Mesendoderm (in vitro differentiated cells): ENCODE data around the gene SYT17.

Experiments used
- DNase-seq: peaks from one replicate; pipeline ENCODE4 v3.0.0; 2013
- H2AK5ac ChIP-seq: 2 replicates; pipeline ENCODE4 v1.6.1; 2013; ENCODE audit warnings: low read length, inconsistent platforms
- H2BK120ac ChIP-seq: 2 replicates; pipeline ENCODE4 v1.6.1; 2013; ENCODE audit warnings: low read depth, mild to moderate bottlenecking, low read length, moderate library complexity, mixed read lengths
- H2BK15ac ChIP-seq: replicated peaks from 2 replicates; pipeline ENCODE4 v1.6.1; 2013; ENCODE audit warnings: low read depth, mild to moderate bottlenecking, moderate library complexity
- H2BK5ac ChIP-seq: 2 replicates; pipeline ENCODE4 v1.6.1; 2013; ENCODE audit warnings: low read length, inconsistent platforms
- H3K18ac ChIP-seq: 2 replicates; pipeline ENCODE4 v1.6.1; 2013; ENCODE audit warnings: mild to moderate bottlenecking, low read length, mixed read lengths
- H3K23ac ChIP-seq: one replicate; pipeline ENCODE4 v1.6.1; 2013; ENCODE audit warnings: low read length
- H3K27ac ChIP-seq: 2 replicates; pipeline ENCODE4 v1.5.1; 2013; ENCODE audit warnings: low read depth, mild to moderate bottlenecking, inconsistent platforms, low read length, moderate library complexity
- H3K27me3 ChIP-seq: 2 replicates; pipeline ENCODE4 v1.6.1; 2013; ENCODE audit warnings: low read length, control low read depth, mild to moderate bottlenecking, inconsistent platforms; ENCODE audit not compliant: insufficient read depth, poor library complexity
- H3K36me3 ChIP-seq: 2 replicates; pipeline ENCODE4 v1.6.1; 2013; ENCODE audit warnings: low read length, inconsistent platforms; ENCODE audit not compliant: control insufficient read depth, insufficient read depth
- H3K4ac ChIP-seq: one replicate; pipeline ENCODE4 v1.6.1; 2013; ENCODE audit warnings: low read depth, mild to moderate bottlenecking, low read length, moderate library complexity
- H3K4me1 ChIP-seq: 2 replicates; pipeline ENCODE4 v1.6.1; 2013; ENCODE audit warnings: low read depth, low read length, inconsistent platforms; ENCODE audit not compliant: control insufficient read depth
- H3K4me2 ChIP-seq: 2 replicates; pipeline ENCODE4 v1.6.1; 2013; ENCODE audit warnings: low read length
- H3K4me3 ChIP-seq: 2 replicates; pipeline ENCODE4 v1.5.1; 2013; ENCODE audit warnings: mild to moderate bottlenecking, low read length
- H3K56ac ChIP-seq: one replicate; pipeline ENCODE4 v1.6.1; 2013; ENCODE audit warnings: low read length
- H3K79me1 ChIP-seq: 2 replicates; pipeline ENCODE4 v1.6.1; 2013; ENCODE audit warnings: low read length, inconsistent platforms
- H3K79me2 ChIP-seq: 2 replicates; pipeline ENCODE4 v1.6.1; 2013; ENCODE audit warnings: mild to moderate bottlenecking, low read length; ENCODE audit not compliant: control insufficient read depth, insufficient read depth
- H3K9ac ChIP-seq: 2 replicates; pipeline ENCODE4 v1.6.1; 2013; ENCODE audit warnings: low read length, inconsistent platforms
- H4K5ac ChIP-seq: one replicate; pipeline ENCODE4 v1.6.1; 2013; ENCODE audit warnings: low read length
- H4K8ac ChIP-seq: one replicate; pipeline ENCODE4 v1.6.1; 2013; ENCODE audit warnings: low read depth, mild to moderate bottlenecking, control low read depth, low read length, moderate library complexity
- WGBS: extraction: QIAGEN DNeasy Blood & Tissue Kit; methylation state at CpG from one replicate; pipeline ENCODE4 v1.1.7; 2013; ENCODE audit warnings: low lambda C conversion rate, missing lambda C conversion rate; ENCODE audit not compliant: insufficient coverage; ENCODE audit errors: extremely low coverage; 5-methylcytosine and 5-hydroxymethylcytosine counted together

The SYT17 gene

GRCh38 chr16:19131825-19132218, 36.2 kb upstream of the SYT17 start:
- H3K4ac ChIP-seq, result peak overlapping the region; percentile 60
- no peaks in the 10 kb centered on the region for H3K27me3 ChIP-seq
- H3K79me1 ChIP-seq, result no peaks in the 10 kb centered on the region
- H3K36me3 ChIP-seq, result no peaks in the 10 kb centered on the region
- no peak overlapping the region for H3K18ac ChIP-seq
- H2BK5ac ChIP-seq, result peak overlapping the region; percentile 38
- H2AK5ac ChIP-seq, result peak overlapping the region; percentile 48
- peak overlapping the region; percentile 57 for H3K23ac ChIP-seq
- no peak overlapping the region for H3K9ac ChIP-seq
- peaks cover 23% of the 10 kb centered on the region for H3K4me1 ChIP-seq
- no peak overlapping the region for H3K56ac ChIP-seq
- H2BK120ac ChIP-seq, result no peak overlapping the region
- no peak overlapping the region for H3K4me2 ChIP-seq
- H3K27ac ChIP-seq, result no peak overlapping the region
- DNase-seq, result peak; percentile 60
- no peaks in the 10 kb centered on the region for H3K79me2 ChIP-seq
- no peak overlapping the region for H3K4me3 ChIP-seq
- no peak overlapping the region for H4K8ac ChIP-seq
- H2BK15ac ChIP-seq, result no peak overlapping the region
- H4K5ac ChIP-seq, result no peak overlapping the region

DNA sequence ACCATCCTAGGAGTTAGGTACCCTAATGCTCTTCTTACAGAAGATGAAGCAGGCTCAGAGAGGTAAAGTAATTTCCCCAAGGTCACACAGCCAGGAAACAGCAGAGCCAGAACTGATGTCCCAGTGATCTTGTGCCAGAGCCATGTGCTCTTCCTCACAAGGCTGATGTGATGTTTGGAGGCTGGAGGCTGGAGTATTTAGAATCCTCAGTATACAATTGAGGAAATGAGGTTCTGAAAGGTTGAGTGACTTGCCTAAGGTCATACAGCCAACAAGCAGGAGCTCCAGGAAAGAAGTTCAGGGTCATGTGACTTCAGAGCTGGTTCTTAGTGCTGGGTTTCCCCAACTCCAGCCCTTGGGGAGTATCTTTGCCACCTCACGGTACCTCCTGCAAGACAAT, 35.8 kb upstream of the SYT17 start:
- no peak overlapping the region for H3K27ac ChIP-seq
- peak overlapping the region; percentile 57 for H3K23ac ChIP-seq
- peak overlapping the region; percentile 65 for H2AK5ac ChIP-seq
- H3K4ac ChIP-seq, result no peak overlapping the region
- H3K4me1 ChIP-seq, result peaks cover 23% of the 10 kb centered on the region
- H3K36me3 ChIP-seq, result no peaks in the 10 kb centered on the region
- DNase-seq, result no peak
- no peak overlapping the region for H4K8ac ChIP-seq
- H3K4me2 ChIP-seq, result no peak overlapping the region
- H3K4me3 ChIP-seq, result no peak overlapping the region
- H2BK120ac ChIP-seq, result no peak overlapping the region
- no peak overlapping the region for H3K56ac ChIP-seq
- H3K79me1 ChIP-seq, result no peaks in the 10 kb centered on the region
- peak overlapping the region; percentile 37 for H2BK5ac ChIP-seq
- no peak overlapping the region for H2BK15ac ChIP-seq
- no CpG with 5 or more reads among the region's 1 CpG for WGBS
- H3K27me3 ChIP-seq, result no peaks in the 10 kb centered on the region
- no peak overlapping the region for H3K18ac ChIP-seq
- no peaks in the 10 kb centered on the region for H3K79me2 ChIP-seq
- no peak overlapping the region for H3K9ac ChIP-seq
- H4K5ac ChIP-seq, result no peak overlapping the region

GRCh38 chr16:19132898-19133297, 35.1 kb upstream of the SYT17 start:
- Histone ChIP-seq H2BK15ac (no peak overlapping the region), H4K5ac (no peak overlapping the region), H3K23ac (no peak overlapping the region), H3K27me3 (no peaks in the 10 kb centered on the region), H3K4me2 (no peak overlapping the region), H3K4me3 (no peak overlapping the region), H2BK120ac (no peak overlapping the region), H3K4ac (no peak overlapping the region), H3K18ac (no peak overlapping the region), H2AK5ac (no peak overlapping the region), H3K27ac (no peak overlapping the region), H3K36me3 (no peaks in the 10 kb centered on the region), H3K79me2 (no peaks in the 10 kb centered on the region), H2BK5ac (peak overlapping the region; percentile 20), H3K79me1 (no peaks in the 10 kb centered on the region), H3K4me1 (peaks cover 23% of the 10 kb centered on the region), H4K8ac (no peak overlapping the region), H3K9ac (no peak overlapping the region), H3K56ac (peak overlapping the region; percentile 46)
- no CpG with 5 or more reads among the region's 11 CpGs for WGBS
- no peak for DNase-seq

GRCh38 chr16:19133600-19133999, 34.4 kb upstream of the SYT17 start:
- Histone ChIP-seq H2BK15ac (no peak overlapping the region), H3K4me1 (peaks cover 22% of the 10 kb centered on the region), H3K23ac (no peak overlapping the region), H3K18ac (no peak overlapping the region), H3K56ac (no peak overlapping the region), H3K79me2 (no peaks in the 10 kb centered on the region), H3K4ac (no peak overlapping the region), H2BK120ac (no peak overlapping the region), H3K27ac (no peak overlapping the region), H2BK5ac (no peak overlapping the region), H3K27me3 (no peaks in the 10 kb centered on the region), H3K4me2 (no peak overlapping the region), H4K5ac (no peak overlapping the region), H2AK5ac (no peak overlapping the region), H4K8ac (no peak overlapping the region), H3K36me3 (no peaks in the 10 kb centered on the region), H3K4me3 (no peak overlapping the region), H3K9ac (no peak overlapping the region), H3K79me1 (no peaks in the 10 kb centered on the region)
- no CpG with 5 or more reads among the region's 1 CpG for WGBS
- DNase-seq, result no peak

DNA sequence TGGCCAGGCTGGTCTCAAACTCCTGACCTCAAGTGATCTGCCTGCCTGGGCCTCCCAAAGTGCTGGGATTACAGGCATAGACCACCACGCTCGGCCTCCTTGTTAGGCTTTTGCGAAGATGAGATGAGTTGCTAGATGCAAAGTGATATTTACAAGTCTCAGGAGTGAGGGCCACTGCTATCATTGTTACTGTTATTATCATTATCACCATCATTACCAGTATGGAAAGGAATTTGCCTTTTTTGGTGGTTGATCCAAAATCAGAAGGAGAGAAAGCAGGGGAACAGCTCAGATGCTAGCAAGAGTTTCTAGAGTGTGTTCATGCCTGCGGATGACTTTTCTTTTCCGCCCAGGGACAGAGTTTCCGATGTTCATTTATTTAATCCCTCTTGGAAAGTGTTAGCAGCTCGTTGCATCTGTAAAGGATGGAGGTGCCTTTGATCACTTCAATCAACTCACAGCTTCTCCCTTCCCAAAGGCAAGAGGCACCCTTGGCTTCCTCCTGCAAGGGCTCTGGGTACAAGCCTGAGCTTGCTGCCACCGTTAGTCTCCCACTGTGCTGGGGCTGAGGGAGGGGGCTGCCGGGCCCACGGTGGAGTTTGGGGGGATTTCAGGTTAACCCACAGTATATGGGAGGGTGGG, 32.7 kb upstream of the SYT17 start:
- Histone ChIP-seq H3K9ac (no peak overlapping the region), H4K5ac (no peak overlapping the region), H3K36me3 (no peaks in the 10 kb centered on the region), H3K4me2 (no peak overlapping the region), H4K8ac (no peak overlapping the region), H2BK120ac (no peak overlapping the region), H3K27me3 (no peaks in the 10 kb centered on the region), H3K79me1 (no peaks in the 10 kb centered on the region), H2AK5ac (no peak overlapping the region), H3K56ac (no peak overlapping the region), H3K79me2 (no peaks in the 10 kb centered on the region), H2BK15ac (no peak overlapping the region), H3K4ac (peak overlapping the region; percentile 20), H3K27ac (peak overlapping the region; percentile 25), H3K4me1 (peaks cover 19% of the 10 kb centered on the region), H2BK5ac (no peak overlapping the region), H3K4me3 (no peak overlapping the region), H3K18ac (peak overlapping the region; percentile 16), H3K23ac (no peak overlapping the region)
- WGBS, result no CpG with 5 or more reads among the region's 10 CpGs
- DNase-seq, result peak; percentile 64

DNA sequence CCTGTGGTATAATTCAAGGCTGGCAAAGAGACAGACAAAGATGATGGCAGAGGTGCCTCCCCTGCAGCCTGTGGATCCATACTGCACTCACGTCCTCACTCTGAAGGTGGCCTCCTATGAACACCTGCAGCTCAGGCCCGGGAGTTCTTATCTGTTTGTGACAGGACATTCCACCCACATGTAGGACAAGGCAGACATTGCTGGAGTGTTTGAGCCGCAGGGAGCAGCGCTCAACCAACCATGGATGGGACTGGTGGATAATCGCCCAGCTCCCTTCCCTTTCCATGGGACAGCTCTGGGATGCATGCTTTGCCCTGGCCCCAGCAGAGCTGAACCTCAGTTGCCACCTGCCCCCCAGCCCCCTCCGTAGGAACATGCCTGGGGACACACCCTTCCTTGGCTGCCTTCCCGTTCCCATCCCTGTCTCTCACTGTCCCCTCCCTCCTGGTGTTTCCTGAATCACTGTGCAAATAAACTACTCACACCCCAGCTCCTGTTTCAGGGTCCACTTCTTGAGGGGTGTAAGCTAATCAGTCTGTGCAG, 32.1 kb upstream of the SYT17 start:
- Histone ChIP-seq H2AK5ac (peak overlapping the region; percentile 62), H2BK5ac (no peak overlapping the region), H3K9ac (no peak overlapping the region), H3K36me3 (no peaks in the 10 kb centered on the region), H3K56ac (peak overlapping the region; percentile 38), H2BK120ac (no peak overlapping the region), H3K4me2 (no peak overlapping the region), H3K18ac (no peak overlapping the region), H3K27me3 (no peaks in the 10 kb centered on the region), H4K8ac (no peak overlapping the region), H4K5ac (no peak overlapping the region), H3K4me1 (peaks cover 14% of the 10 kb centered on the region), H3K79me2 (no peaks in the 10 kb centered on the region), H3K4ac (peak overlapping the region; percentile 20), H3K27ac (no peak overlapping the region), H3K79me1 (no peaks in the 10 kb centered on the region), H3K23ac (no peak overlapping the region), H2BK15ac (no peak overlapping the region), H3K4me3 (no peak overlapping the region)
- no CpG with 5 or more reads among the region's 7 CpGs for WGBS
- DNase-seq, result peak; percentile 69
